ENCODE data around the gene C1QTNF6. TPM values are rescaled to one million over a fixed set of nuclear protein-coding genes. Genes with fewer than 3 reads are reported as not detected.

Gene C1QTNF6
- total RNA-seq, 4 donors from 2014 or later, result 0.69 to 1.6 (median 1.1) TPM

DNA sequence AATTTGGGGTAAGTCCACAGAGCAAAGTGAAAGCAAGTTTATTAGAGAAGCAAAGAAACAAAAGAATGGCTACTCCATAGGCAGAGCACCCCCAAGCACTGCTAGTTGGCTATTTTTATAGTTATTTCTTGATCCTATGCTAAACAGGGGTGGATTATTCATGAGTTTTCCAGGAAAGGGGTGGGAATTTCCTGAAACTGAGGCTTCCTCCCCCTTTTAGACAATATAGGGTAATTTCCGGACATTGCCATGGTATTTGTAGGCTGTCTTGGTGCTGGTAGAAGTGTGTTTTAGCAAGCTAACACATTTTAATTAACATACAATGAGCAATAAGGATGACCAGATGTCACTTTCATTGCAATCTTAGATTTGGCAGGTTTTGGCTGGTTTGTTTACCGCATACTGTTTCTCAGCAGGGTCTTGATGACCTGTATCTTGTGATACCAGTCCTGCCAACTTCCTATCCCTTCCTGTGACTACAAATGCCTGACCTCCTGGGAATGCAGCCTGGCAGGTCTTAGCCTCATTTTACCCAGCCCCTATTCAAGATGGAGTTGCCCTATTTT is 937 bp upstream of the C1QTNF6 start:
- Histone ChIP-seq H3K27me3 (no peaks in the 10 kb centered on the region), H3K27ac (peak overlapping the region in 3 of 4 donors; percentile 84 to 85 (median 85)), H3K4me1 (peaks cover 0 to 56% (median 28%) of the 10 kb centered on the region in 3 donors), H3K36me3 (peaks cover 0 to 4% of the 10 kb centered on the region in 2 donors), H3K4me3 (peak overlapping the region in 1 of 2 donors; percentile 43), H3K9me3 (no peaks in the 10 kb centered on the region)
- ATAC-seq, result no peak
- WGBS, 2 donors (ENCODE audit: low coverage in 1 of 2), result 58 to 69% methylated on average over 2 of the region's 2 CpGs
- TF ChIP-seq POLR2AphosphoS5 (IDR thresholded peaks at IDR 0.05) (peak; percentile 31), POLR2A (IDR thresholded peaks at IDR 0.05) (no peak)

DNA sequence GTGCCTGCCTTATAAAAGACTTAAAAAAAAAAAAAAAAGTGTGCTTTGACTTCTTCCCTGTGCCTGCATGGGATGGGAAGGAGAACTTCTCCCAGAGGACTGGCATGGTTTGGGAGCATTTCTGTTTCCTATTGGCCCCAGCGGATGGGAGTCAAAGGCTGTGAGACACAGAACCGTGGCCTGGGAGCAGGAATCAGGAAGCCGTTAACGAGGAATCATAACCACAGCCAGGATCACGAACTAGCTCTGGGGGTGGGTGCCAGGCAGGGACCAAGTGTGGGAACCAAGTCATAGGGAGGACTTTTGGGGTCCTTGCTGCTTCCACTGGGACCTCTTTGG is 526 bp downstream of the C1QTNF6 start:
- 0% methylated on average over 1 of the region's 5 CpGs; no CpG with 5 or more reads in 1 of the 2 donors for WGBS, 2 donors (ENCODE audit: low coverage in 1 of 2)
- peaks cover 0 to 56% (median 28%) of the 10 kb centered on the region in 3 donors for H3K4me1 ChIP-seq

DNA sequence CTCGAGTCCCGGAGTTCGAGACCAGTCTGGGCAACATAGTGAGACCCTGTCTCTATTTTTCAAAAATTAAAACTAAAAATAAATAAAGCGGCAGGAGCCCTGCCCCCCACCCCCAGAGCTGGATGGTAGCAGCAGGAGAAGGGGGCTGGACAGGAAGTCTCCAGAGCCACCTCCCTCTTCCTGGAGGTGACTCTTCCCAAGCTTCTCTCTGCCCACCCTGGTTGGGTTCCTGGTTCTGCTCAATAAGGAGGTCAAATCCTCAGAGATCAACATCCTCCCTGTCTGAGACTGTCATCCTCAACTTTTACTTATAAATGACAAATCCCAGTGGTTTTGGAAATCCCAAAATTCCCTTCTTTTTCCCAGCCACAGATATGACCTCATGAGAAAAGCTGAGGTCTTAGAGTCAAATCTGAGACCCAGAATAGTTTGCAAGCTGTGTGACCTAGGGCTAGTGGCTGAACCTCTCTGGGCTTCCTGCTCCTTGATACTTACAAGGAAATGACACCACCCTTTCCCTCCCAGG is 987 bp downstream of the C1QTNF6 start:
- H3K4me3 ChIP-seq, result peak overlapping the region in 1 of 2 donors; percentile 43
- no peak for ATAC-seq

More for the DNA sequence above, 526 bp downstream of the C1QTNF6 start:
- Histone ChIP-seq H3K27ac (peak overlapping the region; percentile 10 to 85 (median 84)), H3K4me3 (peak overlapping the region in 1 of 2 donors; percentile 43), H3K9me3 (no peaks in the 10 kb centered on the region), H3K36me3 (peaks cover 0 to 19% of the 10 kb centered on the region in 2 donors), H3K27me3 (no peaks in the 10 kb centered on the region)
- peak; percentile 49 for ATAC-seq
- TF ChIP-seq POLR2A (IDR thresholded peaks at IDR 0.05) (no peak), POLR2AphosphoS5 (IDR thresholded peaks at IDR 0.05) (no peak), EP300 (IDR thresholded peaks at IDR 0.05) (no peak)
- TF ChIP-seq, protein P1, sequence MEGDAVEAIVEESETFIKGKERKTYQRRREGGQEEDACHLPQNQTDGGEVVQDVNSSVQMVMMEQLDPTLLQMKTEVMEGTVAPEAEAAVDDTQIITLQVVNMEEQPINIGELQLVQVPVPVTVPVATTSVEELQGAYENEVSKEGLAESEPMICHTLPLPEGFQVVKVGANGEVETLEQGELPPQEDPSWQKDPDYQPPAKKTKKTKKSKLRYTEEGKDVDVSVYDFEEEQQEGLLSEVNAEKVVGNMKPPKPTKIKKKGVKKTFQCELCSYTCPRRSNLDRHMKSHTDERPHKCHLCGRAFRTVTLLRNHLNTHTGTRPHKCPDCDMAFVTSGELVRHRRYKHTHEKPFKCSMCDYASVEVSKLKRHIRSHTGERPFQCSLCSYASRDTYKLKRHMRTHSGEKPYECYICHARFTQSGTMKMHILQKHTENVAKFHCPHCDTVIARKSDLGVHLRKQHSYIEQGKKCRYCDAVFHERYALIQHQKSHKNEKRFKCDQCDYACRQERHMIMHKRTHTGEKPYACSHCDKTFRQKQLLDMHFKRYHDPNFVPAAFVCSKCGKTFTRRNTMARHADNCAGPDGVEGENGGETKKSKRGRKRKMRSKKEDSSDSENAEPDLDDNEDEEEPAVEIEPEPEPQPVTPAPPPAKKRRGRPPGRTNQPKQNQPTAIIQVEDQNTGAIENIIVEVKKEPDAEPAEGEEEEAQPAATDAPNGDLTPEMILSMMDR (IDR thresholded peaks at IDR 0.05), result no peak

DNA sequence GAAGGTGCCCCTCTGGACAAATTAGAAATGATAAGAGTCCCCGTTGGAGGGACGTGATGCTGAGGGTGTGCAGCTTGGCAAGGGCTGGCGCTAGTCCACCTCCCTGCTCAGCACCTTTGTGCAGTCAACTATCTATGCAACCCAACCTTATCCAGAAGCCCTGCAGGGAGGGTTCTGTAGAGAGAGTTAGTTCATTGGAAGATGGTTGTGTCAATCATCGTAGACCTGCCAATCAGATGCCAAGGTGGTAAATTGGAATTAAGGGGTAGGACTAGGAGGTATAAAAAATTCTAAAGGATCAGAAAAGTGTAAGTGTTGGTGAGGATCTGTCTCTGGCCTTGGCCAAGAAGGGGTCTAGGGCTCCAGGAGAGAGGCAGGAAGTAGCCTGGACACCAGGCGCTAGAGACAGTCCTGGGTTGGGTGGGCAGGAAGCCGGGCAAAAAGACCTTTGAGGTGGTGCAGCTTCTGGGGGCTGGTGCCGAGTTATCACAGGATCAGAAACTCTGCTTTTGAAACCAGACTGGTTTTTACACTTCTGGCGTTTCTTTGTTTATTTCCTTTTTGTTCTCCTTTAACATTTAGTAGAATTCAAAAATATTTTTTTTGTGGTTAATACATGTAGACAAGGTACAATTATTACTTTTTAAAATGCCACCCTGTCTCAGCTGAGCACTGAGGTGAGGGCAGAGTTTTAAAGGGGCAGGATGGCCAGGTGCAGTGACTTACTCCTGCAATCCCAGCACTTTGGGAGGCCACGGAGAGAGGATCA is 1.6 kb downstream of the C1QTNF6 start:
- ATAC-seq, result no peak
- Histone ChIP-seq H3K27me3 (no peaks in the 10 kb centered on the region), H3K4me1 (peaks cover 0 to 56% (median 28%) of the 10 kb centered on the region in 3 donors), H3K36me3 (peaks cover 0 to 27% of the 10 kb centered on the region in 2 donors), H3K4me3 (no peak overlapping the region), H3K9me3 (no peaks in the 10 kb centered on the region), H3K27ac (peak overlapping the region in 3 of 4 donors; percentile 84 to 85 (median 85))
- WGBS, 2 donors (ENCODE audit: low coverage in 1 of 2), result 75 to 76% methylated on average over 8 to 9 of the region's 9 CpGs
- TF ChIP-seq, protein P1 (IDR thresholded peaks at IDR 0.05), result no peak
- TF ChIP-seq POLR2A (IDR thresholded peaks at IDR 0.05) (no peak), EP300 (IDR thresholded peaks at IDR 0.05) (no peak)

More for the DNA sequence above, 987 bp downstream of the C1QTNF6 start:
- WGBS, 2 donors (ENCODE audit: low coverage in 1 of 2), result 60 to 64% methylated on average over 1 to 4 of the region's 4 CpGs
- no peaks in the 10 kb centered on the region for H3K9me3 ChIP-seq
- H3K4me1 ChIP-seq, result peaks cover 0 to 56% (median 28%) of the 10 kb centered on the region in 3 donors
- H3K27ac ChIP-seq, result peak overlapping the region in 3 of 4 donors; percentile 84 to 85 (median 85)
- no peaks in the 10 kb centered on the region for H3K27me3 ChIP-seq
- no peak for TF ChIP-seq POLR2A (IDR thresholded peaks at IDR 0.05)
- peaks cover 0 to 24% of the 10 kb centered on the region in 2 donors for H3K36me3 ChIP-seq

DNA sequence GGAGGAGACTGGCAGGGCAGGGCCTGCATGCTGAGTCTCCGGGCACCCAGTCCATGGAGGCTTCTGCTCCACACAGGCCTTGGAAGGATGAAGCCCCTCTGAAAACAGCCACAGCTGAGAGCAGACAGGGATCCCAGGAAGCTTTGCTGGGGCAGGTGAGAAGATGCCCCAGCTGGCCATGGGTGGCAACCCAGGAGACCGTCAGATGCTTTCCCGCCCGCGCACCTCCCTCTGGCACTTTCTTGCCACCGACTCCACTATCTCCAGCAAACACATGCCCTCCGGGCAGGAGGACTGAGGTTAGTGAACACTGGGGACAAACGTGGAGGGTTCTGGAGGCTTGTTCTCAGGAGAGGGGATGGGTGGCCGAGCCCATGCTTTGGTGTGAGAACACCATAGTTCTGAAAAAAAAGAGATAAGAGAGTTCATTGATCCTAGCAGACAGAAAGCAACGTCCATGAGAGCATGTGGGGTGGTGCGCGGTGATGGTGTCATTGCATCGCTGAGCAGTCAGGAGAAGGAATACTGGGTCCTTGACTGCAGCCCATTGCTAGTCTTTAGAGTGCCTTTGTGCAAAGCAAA is 2.3 kb downstream of the C1QTNF6 start:
- WGBS, 2 donors (ENCODE audit: low coverage in 1 of 2), result 71 to 96% methylated on average over 4 to 7 of the region's 13 CpGs

More for the DNA sequence above, 2.3 kb downstream of the C1QTNF6 start:
- TF ChIP-seq POLR2A (IDR thresholded peaks at IDR 0.05), result no peak
- TF ChIP-seq POLR2AphosphoS5 (IDR thresholded peaks at IDR 0.05), result no peak
- TF ChIP-seq EP300 (IDR thresholded peaks at IDR 0.05), result no peak
- TF ChIP-seq, protein P1 (IDR thresholded peaks at IDR 0.05), result no peak
- Histone ChIP-seq H3K27ac (no peak overlapping the region), H3K27me3 (no peaks in the 10 kb centered on the region), H3K4me1 (peaks cover 0 to 52% (median 28%) of the 10 kb centered on the region in 3 donors), H3K36me3 (peaks cover 0 to 27% of the 10 kb centered on the region in 2 donors), H3K4me3 (no peak overlapping the region), H3K9me3 (no peaks in the 10 kb centered on the region)
- ATAC-seq, result no peak
